K562 (cell line): Measurements from ENCODE around the gene ELF1. TPM values are rescaled to one million over a fixed set of nuclear protein-coding genes. Genes with fewer than 3 reads are reported as not detected.
A peak's percentile ranks its signal among the peaks of the same experiment; 100 is the strongest.

Source experiments
- ATF3 ChIP-seq, 2 experiments: fragments of 450-650 bp in 1 of 2; sonication (generic) in 1 of 2; formaldehyde crosslinking in 1 of 2; IDR thresholded peaks in 1 of 2; conservative IDR thresholded peaks in 1 of 2; 2 replicates each; pipeline versions ENCODE4 v1.6.1 to v1.8.1; 2016 to 2023; ENCODE audit warnings: mild to moderate bottlenecking in 2 of 2, moderate library complexity in 2 of 2, inconsistent platforms in 1 of 2, missing genetic modification reagents in 1 of 2
- CEBPB ChIP-seq: fragments of 450-650 bp; IDR thresholded peaks from 2 replicates; pipeline ENCODE4 v1.6.1; 2016; ENCODE audit warnings: missing genetic modification characterization, missing compliant biosample characterization
- CREM ChIP-seq: IDR thresholded peaks from 2 replicates; pipeline ENCODE4 v1.6.1; 2014; ENCODE audit warnings: antibody characterized with exemption, low read depth
- HDAC6 ChIP-seq: IDR thresholded peaks from 2 replicates; pipeline ENCODE4 v1.6.1; 2012; ENCODE audit warnings: low read depth, mild to moderate bottlenecking, control low read depth, inconsistent platforms, low read length, moderate library complexity
- MITF ChIP-seq: IDR thresholded peaks from 2 replicates; pipeline ENCODE4 v1.6.1; 2014; ENCODE audit warnings: antibody characterized with exemption
- POLR2H ChIP-seq: IDR thresholded peaks from 2 replicates; pipeline ENCODE4 v1.6.1; 2016; ENCODE audit warnings: missing genetic modification characterization, low read depth, mild to moderate bottlenecking, control low read depth, missing compliant biosample characterization, moderate library complexity
- PRMT5 ChIP-seq: sonication (generic); formaldehyde crosslinking; IDR thresholded peaks from 2 replicates; pipeline ENCODE4 v1.5.0; 2020; ENCODE audit warnings: missing genetic modification reagents
- RCOR1 ChIP-seq, 2 experiments: IDR thresholded peaks; 2 replicates each; pipeline ENCODE4 v1.6.1; 2012; ENCODE audit warnings: low read depth in 2 of 2, low read length in 2 of 2, borderline replicate concordance in 1 of 2, improper control_type of control experiment in 1 of 2
- TOE1 ChIP-seq, 2 experiments: fragments of 450-650 bp in 1 of 2; sonication (generic) in 1 of 2; formaldehyde crosslinking in 1 of 2; IDR thresholded peaks; 2 replicates each; pipeline versions ENCODE4 v1.7.1 to v1.8.0; 2016 to 2022; ENCODE audit warnings: borderline replicate concordance in 2 of 2, mild to moderate bottlenecking in 2 of 2, antibody characterized with exemption in 1 of 2, inconsistent platforms in 1 of 2, low read depth in 1 of 2, missing genetic modification reagents in 1 of 2, moderate library complexity in 1 of 2
- ZNF584 ChIP-seq: fragments of 200-800 bp; sonication (Bioruptor generic); IDR thresholded peaks from 2 replicates; pipeline ENCODE4 v1.6.1; 2016; ENCODE audit warnings: low read depth, mild to moderate bottlenecking, missing genetic modification characterization, missing compliant biosample characterization
- ZNF644 ChIP-seq: fragments of 200-800 bp; sonication (Bioruptor generic); IDR thresholded peaks from 2 replicates; pipeline ENCODE4 v1.6.1; 2016; ENCODE audit warnings: low read depth, missing genetic modification characterization, missing compliant biosample characterization
- polyA plus RNA-seq, 8 experiments: library from polyadenylated mRNA; depleted of rRNA in 4 of 8; stranded (reverse) in 5 of 8; unstranded in 3 of 8; fragments of >200 nt; fragmentation: Nextera tagmentation in 2 of 8; fragmentation: Illumina TruSeq in 1 of 8; extraction: Ambion mirVana in 2 of 8; extraction: Trizol in 1 of 8; gene quantifications; 2 replicates each; pipeline versions ENCODE4 v1.2.1 to v1.2.3, GENCODE V29; 2011 to 2014; ENCODE audit warnings: inconsistent platforms in 1 of 8, missing spikeins in 1 of 8
- total RNA-seq, 7 experiments: library from RNA; depleted of rRNA in 6 of 7; stranded (reverse); fragments of >200 nt in 6 of 7; fragmentation: Illumina TruSeq in 2 of 7; extraction: Trizol in 2 of 7; gene quantifications; 2 replicates each; pipeline versions ENCODE4 v1.2.1 to v1.2.3, GENCODE V29; 2011 to 2021; ENCODE audit warnings: low replicate concordance in 1 of 7
- TF ChIP-seq, protein P1 (sequence below), 2 experiments: fragments of 450-650 bp; IDR thresholded peaks; 2 replicates each; pipeline ENCODE4 v1.6.1; 2018; ENCODE audit warnings: mild to moderate bottlenecking in 2 of 2, low read depth in 1 of 2; ENCODE audit not compliant: partially characterized antibody in 2 of 2
- TF ChIP-seq, protein P2 (sequence below), 2 experiments: fragments of 450-650 bp; conservative IDR thresholded peaks; 2 replicates each; pipeline ENCODE4 v1.6.1; 2017; ENCODE audit warnings: mild to moderate bottlenecking in 2 of 2, moderate library complexity in 2 of 2

Gene ELF1
- total and polyA plus RNA-seq, 9 of the 15 experiments (the other 6 are each of a cell fraction or from before 2014, with no cell fraction given): 24.7 to 54.4 (median 33.4) TPM

DNA sequence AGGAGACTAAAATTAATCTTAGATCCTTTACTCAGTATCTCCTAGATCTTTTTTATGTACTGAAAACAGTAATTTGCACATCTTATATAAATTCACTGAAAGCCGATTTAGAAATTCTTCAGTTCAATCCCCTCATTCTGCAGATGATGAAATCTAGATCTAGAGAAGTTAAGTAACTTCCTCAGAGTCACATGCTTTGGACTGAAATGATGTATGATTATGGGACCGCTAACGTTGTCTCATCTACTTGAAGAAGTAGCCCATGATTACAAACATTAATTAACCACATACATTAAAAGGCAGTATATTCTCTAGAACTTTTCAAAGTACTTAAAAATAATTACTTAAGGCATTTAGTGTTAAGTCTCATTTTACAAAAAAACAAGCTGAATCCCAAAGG, 37.8 kb downstream of the ELF1 start (continued):
- TF ChIP-seq MITF (peak; percentile 26; the same call in 1 of the 2 replicates), ZNF584 (CRISPR knock-in tag) (0 out of 2 replicates have a peak, but pooled peaks have one; percentile 49), CEBPB (tag) (peak; percentile 85), TOE1 (IDR thresholded peaks at IDR 0.05; ENCODE audit: borderline replicate concordance) (0 out of 2 replicates have a peak, but pooled peaks have one; percentile 32), TOE1 (CRISPR knock-in tag; IDR thresholded peaks at IDR 0.05; ENCODE audit: borderline replicate concordance, low read depth) (no peak), CREM (no peak), ZNF644 (tag) (0 out of 2 replicates have a peak, but pooled peaks have one; percentile 32), RCOR1 (IDR thresholded peaks at IDR 0.05; ENCODE audit: borderline replicate concordance in 1 of 2, low read depth in 2 of 2, low read length in 2 of 2) (0 out of 4 replicates have a peak, but pooled peaks of 1 of the 2 experiments have one; percentile 34), PRMT5 (CRISPR knock-in tag) (no peak), HDAC6 (no peak), POLR2H (peak; percentile 68), ATF3 (IDR thresholded peaks at IDR 0.05) (peak; percentile 87), ATF3 (CRISPR knock-in tag; conservative IDR thresholded peaks at IDR 0.05) (no peak)
- TF ChIP-seq, protein P1, sequence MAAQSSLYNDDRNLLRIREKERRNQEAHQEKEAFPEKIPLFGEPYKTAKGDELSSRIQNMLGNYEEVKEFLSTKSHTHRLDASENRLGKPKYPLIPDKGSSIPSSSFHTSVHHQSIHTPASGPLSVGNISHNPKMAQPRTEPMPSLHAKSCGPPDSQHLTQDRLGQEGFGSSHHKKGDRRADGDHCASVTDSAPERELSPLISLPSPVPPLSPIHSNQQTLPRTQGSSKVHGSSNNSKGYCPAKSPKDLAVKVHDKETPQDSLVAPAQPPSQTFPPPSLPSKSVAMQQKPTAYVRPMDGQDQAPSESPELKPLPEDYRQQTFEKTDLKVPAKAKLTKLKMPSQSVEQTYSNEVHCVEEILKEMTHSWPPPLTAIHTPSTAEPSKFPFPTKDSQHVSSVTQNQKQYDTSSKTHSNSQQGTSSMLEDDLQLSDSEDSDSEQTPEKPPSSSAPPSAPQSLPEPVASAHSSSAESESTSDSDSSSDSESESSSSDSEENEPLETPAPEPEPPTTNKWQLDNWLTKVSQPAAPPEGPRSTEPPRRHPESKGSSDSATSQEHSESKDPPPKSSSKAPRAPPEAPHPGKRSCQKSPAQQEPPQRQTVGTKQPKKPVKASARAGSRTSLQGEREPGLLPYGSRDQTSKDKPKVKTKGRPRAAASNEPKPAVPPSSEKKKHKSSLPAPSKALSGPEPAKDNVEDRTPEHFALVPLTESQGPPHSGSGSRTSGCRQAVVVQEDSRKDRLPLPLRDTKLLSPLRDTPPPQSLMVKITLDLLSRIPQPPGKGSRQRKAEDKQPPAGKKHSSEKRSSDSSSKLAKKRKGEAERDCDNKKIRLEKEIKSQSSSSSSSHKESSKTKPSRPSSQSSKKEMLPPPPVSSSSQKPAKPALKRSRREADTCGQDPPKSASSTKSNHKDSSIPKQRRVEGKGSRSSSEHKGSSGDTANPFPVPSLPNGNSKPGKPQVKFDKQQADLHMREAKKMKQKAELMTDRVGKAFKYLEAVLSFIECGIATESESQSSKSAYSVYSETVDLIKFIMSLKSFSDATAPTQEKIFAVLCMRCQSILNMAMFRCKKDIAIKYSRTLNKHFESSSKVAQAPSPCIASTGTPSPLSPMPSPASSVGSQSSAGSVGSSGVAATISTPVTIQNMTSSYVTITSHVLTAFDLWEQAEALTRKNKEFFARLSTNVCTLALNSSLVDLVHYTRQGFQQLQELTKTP (IDR thresholded peaks at IDR 0.05; ENCODE audit: low read depth in 1 of 2, partially characterized antibody in 2 of 2): peak in 1 of 2 experiments; percentile 27
- TF ChIP-seq, protein P2, sequence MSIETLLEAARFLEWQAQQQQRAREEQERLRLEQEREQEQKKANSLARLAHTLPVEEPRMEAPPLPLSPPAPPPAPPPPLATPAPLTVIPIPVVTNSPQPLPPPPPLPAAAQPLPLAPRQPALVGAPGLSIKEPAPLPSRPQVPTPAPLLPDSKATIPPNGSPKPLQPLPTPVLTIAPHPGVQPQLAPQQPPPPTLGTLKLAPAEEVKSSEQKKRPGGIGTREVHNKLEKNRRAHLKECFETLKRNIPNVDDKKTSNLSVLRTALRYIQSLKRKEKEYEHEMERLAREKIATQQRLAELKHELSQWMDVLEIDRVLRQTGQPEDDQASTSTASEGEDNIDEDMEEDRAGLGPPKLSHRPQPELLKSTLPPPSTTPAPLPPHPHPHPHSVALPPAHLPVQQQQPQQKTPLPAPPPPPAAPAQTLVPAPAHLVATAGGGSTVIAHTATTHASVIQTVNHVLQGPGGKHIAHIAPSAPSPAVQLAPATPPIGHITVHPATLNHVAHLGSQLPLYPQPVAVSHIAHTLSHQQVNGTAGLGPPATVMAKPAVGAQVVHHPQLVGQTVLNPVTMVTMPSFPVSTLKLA (conservative IDR thresholded peaks at IDR 0.05): 0 out of 4 replicates have a peak, but pooled peaks of 1 of the 2 experiments have one; percentile 38
